Right lobe of liver (tissue), 6 donors: ENCODE data around the gene PAPOLG. TPM values are rescaled to one million over a fixed set of nuclear protein-coding genes. Genes with fewer than 3 reads are reported as not detected.

Experiments
- ATAC-seq, 4 donors: fragments of 200-7000 bp; cut with Tn5 transposase; one replicate each; pipeline ENCODE4 v1.9.1; 2020; ENCODE audit warnings: mild to moderate bottlenecking in 4 of 4, moderate library complexity in 4 of 4
- DNase-seq, 3 donors: peaks; one replicate each; pipeline ENCODE4 v3.0.0-alpha.2; 2020
- H3K27ac ChIP-seq, 3 donors: fragments of 200-600 bp; one replicate each; pipeline ENCODE4 v1.8.0; 2022
- H3K27me3 ChIP-seq, 2 donors: fragments of 200-600 bp; one replicate each; pipeline ENCODE4 v1.8.0; 2022
- H3K36me3 ChIP-seq, 4 donors: fragments of 200-600 bp; sonication (generic) in 1 of 4; one replicate each; pipeline versions ENCODE4 v1.5.1 to v1.8.0; 2017 to 2022; ENCODE audit warnings: control low read depth in 1 of 4
- H3K4me1 ChIP-seq, 4 donors: fragments of 200-600 bp; sonication (generic) in 1 of 4; one replicate each; pipeline versions ENCODE4 v1.5.1 to v1.8.0; 2017 to 2022; ENCODE audit warnings: control low read depth in 1 of 4
- H3K4me3 ChIP-seq, 3 donors: fragments of 200-600 bp; one replicate each; pipeline ENCODE4 v1.8.0; 2022
- H3K9me3 ChIP-seq, 4 donors: fragments of 200-600 bp; sonication (generic) in 1 of 4; one replicate each; pipeline versions ENCODE4 v1.5.1 to v1.8.0; 2017 to 2022; ENCODE audit warnings: control low read depth in 1 of 4
- POLR2A ChIP-seq: fragments of 450-650 bp; IDR thresholded peaks from one replicate; pipeline ENCODE4 v1.6.1; 2017; ENCODE audit warnings: antibody characterized with exemption, mild to moderate bottlenecking
- WGBS: methylation state at CpG from one replicate; pipeline ENCODE4 v1.1.6; 2018; ENCODE audit warnings: low coverage, low lambda C conversion rate; ENCODE audit not compliant: insufficient coverage; ENCODE audit errors: missing lambda C conversion rate; 5-methylcytosine and 5-hydroxymethylcytosine counted together
- intact Hi-C, 2 donors: fragments of 100-400 bp; cut with DNase I; formaldehyde crosslinking; loops; one replicate each; pipeline versions ENCODE4 v1.11.2 to v1.14.1; 2022
- small RNA-seq, 2 experiments: library from RNA; depleted of rRNA; stranded (forward); fragments of <200 nt; gene quantifications; one replicate each; pipeline ENCODE3, GENCODE V24; 2016
- total RNA-seq, 6 experiments: library from RNA; depleted of rRNA in 2 of 6; stranded (reverse); fragments of >200 nt in 2 of 6; fragmentation: NEBNext Ultra II Directional in 3 of 6; extraction: Animal tissue kit (Norgen Biotek cat#: 25700) in 3 of 6; gene quantifications; one replicate each; pipeline versions ENCODE4 v1.1.0 to v1.2.4, GENCODE V29; 2016 to 2023
- TF ChIP-seq, protein P1 (sequence below), 4 donors: fragments of 200-600 bp in 3 of 4; fragments of 450-650 bp in 1 of 4; IDR thresholded peaks; one replicate each; pipeline versions ENCODE4 v1.5.1 to v1.8.0; 2016 to 2022; ENCODE audit warnings: antibody characterized with exemption in 4 of 4, mild to moderate bottlenecking in 2 of 4
- donor health status: DM: no; HTN: yes; CAD: no.
- donor health status: DM: no; HTN: no; CAD: no.
- donor health status: DM: no; HTN: no; CAD: no.
- donor health status: DM: no; HTN: yes; CAD: no.
- donor health status: DM: no; HTN: yes; CAD: no.

PAPOLG gene
- total RNA-seq, 6 experiments from 2014 or later, result 3.6 to 5.9 (median 4.2) TPM

DNA sequence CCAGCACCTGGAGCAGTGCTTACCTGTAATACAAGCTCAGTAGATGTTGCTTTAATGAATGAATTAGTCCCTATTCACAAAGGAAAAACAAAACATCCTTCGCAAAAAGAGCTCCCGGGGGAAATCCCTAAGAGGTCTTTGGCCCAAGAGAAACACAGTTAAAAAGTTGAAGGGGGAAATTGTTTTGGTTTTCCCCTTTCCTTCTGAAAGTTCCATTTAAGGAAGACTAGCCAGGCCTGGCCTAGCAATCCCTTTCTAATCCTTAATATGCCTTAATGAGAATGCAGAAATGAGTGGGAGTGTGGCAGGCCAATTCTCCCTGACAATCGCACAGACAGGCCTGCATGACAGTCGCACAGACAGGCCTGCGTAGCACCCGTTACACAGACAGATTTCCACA is 91.8 kb downstream of the PAPOLG start:
- Histone ChIP-seq H3K4me1 (no peaks in the 10 kb centered on the region), H3K4me3 (no peak overlapping the region), H3K27me3 (no peaks in the 10 kb centered on the region), H3K9me3 (no peaks in the 10 kb centered on the region), H3K27ac (no peak overlapping the region), H3K36me3 (no peaks in the 10 kb centered on the region)
- ATAC-seq (no peak), DNase-seq (no peak)
- intact Hi-C loops, result no loop called here
- no peak for TF ChIP-seq POLR2A
- TF ChIP-seq, protein P1, sequence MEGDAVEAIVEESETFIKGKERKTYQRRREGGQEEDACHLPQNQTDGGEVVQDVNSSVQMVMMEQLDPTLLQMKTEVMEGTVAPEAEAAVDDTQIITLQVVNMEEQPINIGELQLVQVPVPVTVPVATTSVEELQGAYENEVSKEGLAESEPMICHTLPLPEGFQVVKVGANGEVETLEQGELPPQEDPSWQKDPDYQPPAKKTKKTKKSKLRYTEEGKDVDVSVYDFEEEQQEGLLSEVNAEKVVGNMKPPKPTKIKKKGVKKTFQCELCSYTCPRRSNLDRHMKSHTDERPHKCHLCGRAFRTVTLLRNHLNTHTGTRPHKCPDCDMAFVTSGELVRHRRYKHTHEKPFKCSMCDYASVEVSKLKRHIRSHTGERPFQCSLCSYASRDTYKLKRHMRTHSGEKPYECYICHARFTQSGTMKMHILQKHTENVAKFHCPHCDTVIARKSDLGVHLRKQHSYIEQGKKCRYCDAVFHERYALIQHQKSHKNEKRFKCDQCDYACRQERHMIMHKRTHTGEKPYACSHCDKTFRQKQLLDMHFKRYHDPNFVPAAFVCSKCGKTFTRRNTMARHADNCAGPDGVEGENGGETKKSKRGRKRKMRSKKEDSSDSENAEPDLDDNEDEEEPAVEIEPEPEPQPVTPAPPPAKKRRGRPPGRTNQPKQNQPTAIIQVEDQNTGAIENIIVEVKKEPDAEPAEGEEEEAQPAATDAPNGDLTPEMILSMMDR (IDR thresholded peaks at IDR 0.05), result no peak
- WGBS, result 66% methylated on average over 6 of the region's 6 CpGs

Small RNA genes within 50 kb of the gene (small RNA-seq; reads per million reads assigned to genes)
- 0 to 0.13 reads per million in 2 experiments for gene RN7SL632P
- gene RNU6-612P, result 0 reads per million in 2 experiments

Other genes with a start within 250 kb of the PAPOLG start
- gene BCL11A, start 202.6 kb upstream of the PAPOLG start, total RNA-seq, result under 1 TPM; 0.06 to 0.80 (median 0.37) TPM
- 1 to 10 TPM; 3.5 to 7.5 (median 5.0) TPM for gene REL, start 125.3 kb downstream of the PAPOLG start, total RNA-seq